Measurements from ENCODE around the gene BEGAIN. TPM values are rescaled to one million over a fixed set of nuclear protein-coding genes. Genes with fewer than 3 reads are reported as not detected.

BEGAIN gene
- total RNA-seq (under 0.01 TPM in 2 replicates), polyA plus RNA-seq (0.17 and 0.53 TPM in 2 replicates), polyA minus RNA-seq (ENCODE audit: low replicate concordance) (not detected in 2 replicates)
- 0.03 and 0.50 TPM in 2 replicates for polyA plus RNA-seq (2012)

- Histone ChIP-seq H3K9me3 (ENCODE audit: control insufficient read depth, insufficient read depth, low read depth, low read length) (no peaks in the 10 kb centered on the region), H3K27ac (ENCODE audit: insufficient read depth, low read length) (no peak within 1 kb of the TSS), H2AFZ (ENCODE audit: low read length) (peak within 1 kb of the TSS; percentile 26), H3K9ac (ENCODE audit: insufficient read depth, low read length) (no peak within 1 kb of the TSS), H3K36me3 (ENCODE audit: control insufficient read depth, insufficient read depth, low read length) (no peaks in the 10 kb centered on the region), H3K27me3 (ENCODE audit: control insufficient read depth, insufficient read depth, low read length) (peaks cover 13% of the 10 kb centered on the region), H4K20me1 (ENCODE audit: control insufficient read depth, extremely low read depth, insufficient read depth, low read length) (no peaks in the 10 kb centered on the region), H3K4me1 (ENCODE audit: control insufficient read depth, extremely low read depth, insufficient read depth, low read length) (no peaks in the 10 kb centered on the region), H3K4me2 (ENCODE audit: extremely low read depth, insufficient read depth, low read length) (peak within 1 kb of the TSS; percentile 75), H3K4me3 (replicated peaks in 1 of 4; ENCODE audit: control extremely low read depth in 1 of 4, insufficient read depth in 1 of 4, low read depth in 3 of 4, low read length in 4 of 4) (peak within 1 kb of the TSS; percentile 15 to 48 (median 34)), H3K79me2 (ENCODE audit: control insufficient read depth, insufficient read depth, low read length) (no peaks in the 10 kb centered on the region)
- no peak for DNase-seq (ENCODE audit: low read depth in 2 of 2)
- TF ChIP-seq, protein P1, sequence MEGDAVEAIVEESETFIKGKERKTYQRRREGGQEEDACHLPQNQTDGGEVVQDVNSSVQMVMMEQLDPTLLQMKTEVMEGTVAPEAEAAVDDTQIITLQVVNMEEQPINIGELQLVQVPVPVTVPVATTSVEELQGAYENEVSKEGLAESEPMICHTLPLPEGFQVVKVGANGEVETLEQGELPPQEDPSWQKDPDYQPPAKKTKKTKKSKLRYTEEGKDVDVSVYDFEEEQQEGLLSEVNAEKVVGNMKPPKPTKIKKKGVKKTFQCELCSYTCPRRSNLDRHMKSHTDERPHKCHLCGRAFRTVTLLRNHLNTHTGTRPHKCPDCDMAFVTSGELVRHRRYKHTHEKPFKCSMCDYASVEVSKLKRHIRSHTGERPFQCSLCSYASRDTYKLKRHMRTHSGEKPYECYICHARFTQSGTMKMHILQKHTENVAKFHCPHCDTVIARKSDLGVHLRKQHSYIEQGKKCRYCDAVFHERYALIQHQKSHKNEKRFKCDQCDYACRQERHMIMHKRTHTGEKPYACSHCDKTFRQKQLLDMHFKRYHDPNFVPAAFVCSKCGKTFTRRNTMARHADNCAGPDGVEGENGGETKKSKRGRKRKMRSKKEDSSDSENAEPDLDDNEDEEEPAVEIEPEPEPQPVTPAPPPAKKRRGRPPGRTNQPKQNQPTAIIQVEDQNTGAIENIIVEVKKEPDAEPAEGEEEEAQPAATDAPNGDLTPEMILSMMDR (conservative IDR thresholded peaks at IDR 0.05 in 1 of 2, IDR thresholded peaks at IDR 0.05 in 1 of 2; ENCODE audit: low read depth in 1 of 2, low read length in 2 of 2): no peak
- TF ChIP-seq EZH2 (IDR thresholded peaks at IDR 0.05; ENCODE audit: low read length, missing control alignments): no peak
Measured at GRCh38 chr14:100587086-100587762, at the start of gene BEGAIN. BEGAIN (minus strand) TSS chr14:100587417; CDS start chr14:100587290, 127 bp downstream.

GRCh38 chr14:100636559-100636958 is 49.3 kb upstream of the BEGAIN start:
- TF ChIP-seq, protein P1 (conservative IDR thresholded peaks at IDR 0.05 in 1 of 2, IDR thresholded peaks at IDR 0.05 in 1 of 2; ENCODE audit: low read depth in 1 of 2, low read length in 2 of 2): no peak
- no peak for TF ChIP-seq EZH2 (IDR thresholded peaks at IDR 0.05; ENCODE audit: low read length, missing control alignments)
- H3K4me1 ChIP-seq (ENCODE audit: control insufficient read depth, extremely low read depth, insufficient read depth, low read length): no peaks in the 10 kb centered on the region
- no peak overlapping the region for H3K27ac ChIP-seq (ENCODE audit: insufficient read depth, low read length)
- H3K9ac ChIP-seq (ENCODE audit: insufficient read depth, low read length): no peak overlapping the region
- H3K36me3 ChIP-seq (ENCODE audit: control insufficient read depth, insufficient read depth, low read length): no peaks in the 10 kb centered on the region
- H3K4me2 ChIP-seq (ENCODE audit: extremely low read depth, insufficient read depth, low read length): no peak overlapping the region
- H3K4me3 ChIP-seq (replicated peaks in 1 of 4; ENCODE audit: control extremely low read depth in 1 of 4, insufficient read depth in 1 of 4, low read depth in 3 of 4, low read length in 4 of 4): no peak overlapping the region
- no peaks in the 10 kb centered on the region for H4K20me1 ChIP-seq (ENCODE audit: control insufficient read depth, extremely low read depth, insufficient read depth, low read length)
- H3K79me2 ChIP-seq (ENCODE audit: control insufficient read depth, insufficient read depth, low read length): no peaks in the 10 kb centered on the region
- DNase-seq (ENCODE audit: low read depth in 2 of 2): no peak
- no peaks in the 10 kb centered on the region for H3K9me3 ChIP-seq (ENCODE audit: control insufficient read depth, insufficient read depth, low read depth, low read length)
- H2AFZ ChIP-seq (ENCODE audit: low read length): no peak overlapping the region
- H3K27me3 ChIP-seq (ENCODE audit: control insufficient read depth, insufficient read depth, low read length): no peaks in the 10 kb centered on the region

DNA sequence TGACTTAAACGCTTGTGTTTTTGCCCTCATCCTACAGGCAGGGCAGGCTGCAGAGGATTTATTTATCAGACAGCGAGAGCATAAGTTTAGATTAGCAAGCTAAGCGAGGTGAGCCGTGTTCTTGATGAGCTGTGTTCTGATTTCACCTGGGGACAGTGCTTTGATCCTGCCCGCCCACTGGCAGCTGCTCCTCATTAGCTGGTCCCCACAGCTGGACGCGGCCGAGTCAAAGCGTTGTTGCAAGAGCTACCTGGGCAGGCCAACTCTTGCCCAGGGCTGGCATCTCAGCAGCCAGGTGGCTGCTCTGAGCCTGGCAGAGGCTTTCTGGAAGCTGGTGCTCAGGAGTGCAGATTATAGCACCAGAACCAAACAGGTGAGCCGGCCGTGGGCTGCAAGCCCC is 46.8 kb upstream of the BEGAIN start:
- Histone ChIP-seq H3K9me3 (ENCODE audit: control insufficient read depth, insufficient read depth, low read depth, low read length) (no peaks in the 10 kb centered on the region), H3K27ac (ENCODE audit: insufficient read depth, low read length) (no peak overlapping the region), H3K36me3 (ENCODE audit: control insufficient read depth, insufficient read depth, low read length) (no peaks in the 10 kb centered on the region), H3K4me2 (ENCODE audit: extremely low read depth, insufficient read depth, low read length) (no peak overlapping the region), H4K20me1 (ENCODE audit: control insufficient read depth, extremely low read depth, insufficient read depth, low read length) (no peaks in the 10 kb centered on the region), H2AFZ (ENCODE audit: low read length) (no peak overlapping the region), H3K79me2 (ENCODE audit: control insufficient read depth, insufficient read depth, low read length) (no peaks in the 10 kb centered on the region), H3K4me1 (ENCODE audit: control insufficient read depth, extremely low read depth, insufficient read depth, low read length) (no peaks in the 10 kb centered on the region), H3K27me3 (ENCODE audit: control insufficient read depth, insufficient read depth, low read length) (no peaks in the 10 kb centered on the region), H3K9ac (ENCODE audit: insufficient read depth, low read length) (no peak overlapping the region), H3K4me3 (replicated peaks in 1 of 4; ENCODE audit: control extremely low read depth in 1 of 4, insufficient read depth in 1 of 4, low read depth in 3 of 4, low read length in 4 of 4) (no peak overlapping the region)
- no peak for DNase-seq (ENCODE audit: low read depth in 2 of 2)
- no peak for TF ChIP-seq EZH2 (IDR thresholded peaks at IDR 0.05; ENCODE audit: low read length, missing control alignments)
